HFFc6 (cell line): ENCODE measurements around the gene DTD2. TPM values are rescaled to one million over a fixed set of nuclear protein-coding genes. Genes with fewer than 3 reads are reported as not detected.

Experiments
- DNase-seq: peaks from one replicate; pipeline ENCODE4 v3.0.0-alpha.2; 2018
- H3K27ac Mint-ChIP-seq: 2 replicates; pipeline ENCODE4 v1.8.0; 2020; ENCODE audit warnings: mild to moderate bottlenecking, mixed read lengths
- H3K27me3 Mint-ChIP-seq: 2 replicates; pipeline ENCODE4 v1.8.0; 2021; ENCODE audit warnings: mild to moderate bottlenecking, moderate library complexity, mixed read lengths; ENCODE audit not compliant: insufficient read depth
- H3K36me3 Mint-ChIP-seq: 2 replicates; pipeline ENCODE4 v1.8.0; 2021; ENCODE audit warnings: low read depth, mixed read lengths
- H3K4me1 Mint-ChIP-seq: 2 replicates; pipeline ENCODE4 v1.8.0; 2020; ENCODE audit warnings: low read depth, mixed read lengths
- H3K4me3 Mint-ChIP-seq: 2 replicates; pipeline ENCODE4 v1.8.0; 2020; ENCODE audit warnings: mild to moderate bottlenecking, moderate library complexity, mixed read lengths
- H3K9me3 Mint-ChIP-seq: 2 replicates; pipeline ENCODE4 v1.8.0; 2020; ENCODE audit warnings: mild to moderate bottlenecking, mixed read lengths
- total RNA-seq, 6 experiments: library from RNA; stranded (reverse); fragmentation: NEBNext Ultra II Directional; extraction: Animal tissue kit (Norgen Biotek cat#: 25700); gene quantifications; 2 replicates in 1 of 6; 3 replicates in 5 of 6; pipeline ENCODE4 v1.2.3, GENCODE V29; 2021
- TF ChIP-seq, protein P1 (sequence below): fragments of 200-600 bp; sonication (generic); IDR thresholded peaks from 2 replicates; pipeline ENCODE4 v1.5.0; 2021; ENCODE audit warnings: antibody characterized with exemption, mild to moderate bottlenecking

The DTD2 gene
- total RNA-seq, 6 experiments from 2014 or later = 24.8 to 31.3 (median 29.0) TPM

DNA sequence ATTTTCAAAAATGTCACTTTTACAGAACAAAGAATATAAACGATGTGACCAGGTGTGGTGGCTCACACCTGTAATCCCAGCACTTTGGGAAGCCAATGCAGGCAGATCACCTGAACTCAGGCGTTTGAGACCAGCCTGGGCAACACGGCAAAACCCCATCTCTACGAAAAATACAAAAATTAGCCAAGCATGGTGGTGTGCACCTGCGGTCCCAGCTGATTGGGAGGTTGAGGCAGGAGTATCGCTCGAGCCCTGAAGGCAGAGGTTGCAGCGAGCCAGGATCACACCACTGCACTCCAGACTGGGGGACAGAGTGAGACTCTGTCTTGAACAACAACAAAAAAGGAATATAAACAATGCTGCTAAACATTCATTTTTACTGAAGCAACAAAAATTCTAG is 52.2 kb downstream of the DTD2 start:
- H3K27ac Mint-ChIP-seq = no peak overlapping the region
- TF ChIP-seq, protein P1, sequence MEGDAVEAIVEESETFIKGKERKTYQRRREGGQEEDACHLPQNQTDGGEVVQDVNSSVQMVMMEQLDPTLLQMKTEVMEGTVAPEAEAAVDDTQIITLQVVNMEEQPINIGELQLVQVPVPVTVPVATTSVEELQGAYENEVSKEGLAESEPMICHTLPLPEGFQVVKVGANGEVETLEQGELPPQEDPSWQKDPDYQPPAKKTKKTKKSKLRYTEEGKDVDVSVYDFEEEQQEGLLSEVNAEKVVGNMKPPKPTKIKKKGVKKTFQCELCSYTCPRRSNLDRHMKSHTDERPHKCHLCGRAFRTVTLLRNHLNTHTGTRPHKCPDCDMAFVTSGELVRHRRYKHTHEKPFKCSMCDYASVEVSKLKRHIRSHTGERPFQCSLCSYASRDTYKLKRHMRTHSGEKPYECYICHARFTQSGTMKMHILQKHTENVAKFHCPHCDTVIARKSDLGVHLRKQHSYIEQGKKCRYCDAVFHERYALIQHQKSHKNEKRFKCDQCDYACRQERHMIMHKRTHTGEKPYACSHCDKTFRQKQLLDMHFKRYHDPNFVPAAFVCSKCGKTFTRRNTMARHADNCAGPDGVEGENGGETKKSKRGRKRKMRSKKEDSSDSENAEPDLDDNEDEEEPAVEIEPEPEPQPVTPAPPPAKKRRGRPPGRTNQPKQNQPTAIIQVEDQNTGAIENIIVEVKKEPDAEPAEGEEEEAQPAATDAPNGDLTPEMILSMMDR = no peak
- no peaks in the 10 kb centered on the region for H3K27me3 Mint-ChIP-seq
- H3K4me1 Mint-ChIP-seq = no peaks in the 10 kb centered on the region; the same call in 1 of the 2 replicates
- peaks cover 2% of the 10 kb centered on the region for H3K36me3 Mint-ChIP-seq
- H3K4me3 Mint-ChIP-seq = no peak overlapping the region
- no peak for DNase-seq
- no peaks in the 10 kb centered on the region for H3K9me3 Mint-ChIP-seq

DNA sequence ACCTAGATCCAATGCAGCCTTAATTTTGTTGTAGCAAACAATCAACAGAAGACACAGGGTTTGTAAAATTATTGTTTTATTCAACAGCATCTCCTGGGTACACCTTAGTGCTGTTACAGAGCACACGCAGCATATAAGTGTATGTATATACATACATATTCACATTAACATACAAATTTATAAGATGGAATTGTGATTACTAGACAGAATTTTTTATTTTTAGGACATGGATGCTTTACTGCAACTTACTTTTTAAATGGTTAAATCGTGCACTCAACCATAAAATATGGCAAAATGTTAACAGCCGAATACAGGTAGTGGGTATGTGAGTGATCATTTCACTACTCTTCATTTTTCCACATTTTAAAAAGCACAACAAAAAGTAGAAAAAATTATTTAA is 53.6 kb downstream of the DTD2 start:
- Mint-ChIP-seq H3K36me3 (peaks cover 5% of the 10 kb centered on the region), H3K9me3 (no peaks in the 10 kb centered on the region), H3K4me1 (no peaks in the 10 kb centered on the region), H3K27ac (no peak overlapping the region), H3K27me3 (no peaks in the 10 kb centered on the region), H3K4me3 (no peak overlapping the region)
- no peak for DNase-seq
- TF ChIP-seq, protein P1 = no peak

DNA sequence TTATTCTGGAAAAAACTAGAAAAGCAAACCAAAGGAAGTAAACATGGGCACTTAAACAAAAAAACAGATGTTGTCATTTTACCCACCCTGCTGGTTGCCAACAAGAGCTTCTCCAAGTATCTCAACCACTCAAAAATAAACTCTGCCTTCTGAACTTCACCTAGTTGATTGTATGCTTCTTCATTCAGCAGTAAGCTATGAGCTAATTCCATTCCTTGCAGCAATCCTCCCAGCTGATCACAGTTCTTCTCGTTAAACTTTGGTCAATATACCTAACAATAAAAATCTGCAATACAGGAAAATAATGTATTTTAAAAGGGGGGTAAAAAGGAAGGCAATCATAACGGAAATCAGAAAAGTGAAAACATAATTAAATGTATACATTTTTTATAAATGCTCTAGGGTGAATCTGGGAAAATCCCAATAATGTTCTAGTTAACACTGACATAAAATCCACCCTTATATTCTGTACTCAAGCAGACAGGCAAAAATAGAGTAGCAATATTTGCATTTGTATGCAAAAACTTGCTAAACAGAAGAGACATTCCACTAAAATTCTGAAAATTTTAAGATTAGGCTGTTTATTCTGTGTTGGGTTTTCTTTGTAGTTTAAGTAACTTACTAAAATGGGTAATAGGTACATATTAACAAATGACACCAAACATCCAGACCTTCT is 54.4 kb downstream of the DTD2 start:
- Mint-ChIP-seq H3K27ac (no peak overlapping the region), H3K4me3 (no peak overlapping the region), H3K4me1 (no peaks in the 10 kb centered on the region), H3K36me3 (peaks cover 5% of the 10 kb centered on the region), H3K9me3 (no peaks in the 10 kb centered on the region), H3K27me3 (no peaks in the 10 kb centered on the region)
- TF ChIP-seq, protein P1 = no peak
- no peak for DNase-seq

DNA sequence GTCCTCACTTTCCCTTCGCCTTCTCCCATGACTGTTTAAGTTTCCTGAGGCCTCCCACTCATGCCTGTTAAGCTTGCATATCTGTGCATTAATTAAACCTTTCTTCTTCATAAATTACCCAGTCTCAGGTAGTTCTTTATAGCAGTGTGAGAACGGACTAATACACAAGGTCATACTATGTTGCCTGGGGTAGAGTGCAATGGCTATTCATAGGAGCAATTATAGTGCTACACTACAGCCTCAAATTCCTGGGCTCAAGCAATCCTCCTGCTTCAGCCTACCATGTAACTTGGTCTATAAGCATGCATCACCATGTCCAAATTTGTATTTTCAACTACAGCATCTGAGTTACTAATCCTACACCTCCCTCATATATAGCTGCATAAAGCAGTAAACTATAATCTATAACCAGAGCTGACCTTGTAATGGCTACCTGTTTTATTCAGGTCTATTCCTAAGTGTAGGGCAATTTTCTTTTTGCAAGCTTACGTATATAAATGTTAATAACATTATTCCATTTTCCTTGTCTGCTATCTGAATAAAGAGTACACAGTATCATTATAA is 55.9 kb downstream of the DTD2 start:
- DNase-seq = no peak
- H3K4me3 Mint-ChIP-seq = no peak overlapping the region

DNA sequence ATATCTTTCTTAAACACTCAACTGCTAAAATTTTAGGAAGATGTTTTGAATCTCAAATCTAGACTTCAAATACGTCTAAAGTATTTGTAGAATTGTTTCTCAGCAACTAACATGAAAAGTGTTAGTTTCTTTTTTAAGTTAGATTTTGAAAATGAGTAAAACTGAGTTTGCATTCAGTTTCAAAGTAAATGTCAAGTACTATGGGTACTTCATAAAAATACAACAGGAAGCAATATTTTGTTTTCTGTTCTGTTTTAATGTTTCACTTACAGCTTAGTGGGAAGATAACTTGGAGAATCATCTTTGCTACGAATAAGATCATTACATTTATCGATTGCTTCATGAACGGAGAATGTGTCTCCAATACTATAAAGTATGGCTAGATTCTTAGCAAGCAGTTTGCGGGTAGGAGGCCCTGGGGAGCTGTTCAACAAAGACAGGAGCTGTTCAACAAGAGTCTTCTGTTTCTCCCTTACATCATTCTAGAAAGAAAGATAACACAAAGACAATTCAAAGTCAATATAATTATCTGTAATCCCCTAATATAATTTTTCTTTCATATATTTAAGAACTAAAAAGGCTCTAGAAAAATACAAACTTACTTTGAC is 57.2 kb downstream of the DTD2 start:
- H3K36me3 Mint-ChIP-seq = peaks cover 5% of the 10 kb centered on the region
- no peak for DNase-seq
- no peaks in the 10 kb centered on the region for H3K4me1 Mint-ChIP-seq
- no peak overlapping the region for H3K27ac Mint-ChIP-seq
- no peaks in the 10 kb centered on the region for H3K27me3 Mint-ChIP-seq
- no peaks in the 10 kb centered on the region for H3K9me3 Mint-ChIP-seq
- no peak overlapping the region for H3K4me3 Mint-ChIP-seq
- TF ChIP-seq, protein P1 = no peak

More for the DNA sequence above, 55.9 kb downstream of the DTD2 start:
- peaks cover 5% of the 10 kb centered on the region for H3K36me3 Mint-ChIP-seq
- no peak overlapping the region for H3K27ac Mint-ChIP-seq
- TF ChIP-seq, protein P1 = no peak
- H3K9me3 Mint-ChIP-seq = no peaks in the 10 kb centered on the region
- no peaks in the 10 kb centered on the region for H3K4me1 Mint-ChIP-seq
- no peaks in the 10 kb centered on the region for H3K27me3 Mint-ChIP-seq

Other genes starting within 250 kb of the DTD2 start
- gene HECTD1, start 249.7 kb downstream of the DTD2 start, total RNA-seq = 100 to 1,000 TPM; 125 to 153 (median 145) TPM
- 10 to 100 TPM; 59.7 to 83.3 (median 66.4) TPM for gene HEATR5A, start 37.0 kb downstream of the DTD2 start, total RNA-seq
- not detected for gene GPR33, start 30.5 kb upstream of the DTD2 start, total RNA-seq
- 10 to 100 TPM in 1 of 6 experiments, 1 to 10 TPM in 5; 8.2 to 10.7 (median 9.7) TPM for gene NUBPL, start 103.9 kb upstream of the DTD2 start, total RNA-seq